Fibroblast of gingiva (primary cell): ENCODE data around the gene FA2H.
"Not testable (repeated sequence)": the region's sequence is repeated elsewhere in the genome, so short reads cannot be mapped to it uniquely, and the experiment has no call there.

Source experiments
- DNase-seq: peaks from one replicate; pipeline ENCODE4 v3.0.0-alpha.2; 2011; ENCODE audit warnings: low read depth

FA2H gene

GRCh38 chr16:74774223-74775139 is at the start of gene FA2H:
Gene FA2H (minus strand): TSS chr16:74774820. CDS start chr16:74774755, 65 bp downstream.
- no peak for DNase-seq

- DNase-seq: no peak
These were observed 43.2 kb upstream of the FA2H start for GRCh38 chr16:74817851-74818250.

- DNase-seq: peak; percentile 50
These were observed 38.6 kb upstream of the FA2H start for GRCh38 chr16:74813109-74813641.

GRCh38 chr16:74811911-74812310 is 37.3 kb upstream of the FA2H start:
- DNase-seq: no peak

GRCh38 chr16:74811216-74811615 is 36.6 kb upstream of the FA2H start:
- not testable (repeated sequence) for DNase-seq

GRCh38 chr16:74807052-74807646 is 32.5 kb upstream of the FA2H start:
- no peak for DNase-seq

- DNase-seq: no peak
These were observed 25.7 kb upstream of the FA2H start for GRCh38 chr16:74800216-74800871.

GRCh38 chr16:74797414-74797813 is 22.8 kb upstream of the FA2H start:
- no peak for DNase-seq

GRCh38 chr16:74795104-74795503 is 20.5 kb upstream of the FA2H start:
- DNase-seq: no peak

GRCh38 chr16:74794668-74795067 is 20.0 kb upstream of the FA2H start:
- DNase-seq: no peak

GRCh38 chr16:74793571-74793970 is 19.0 kb upstream of the FA2H start:
- no peak for DNase-seq

GRCh38 chr16:74792225-74792624 is 17.6 kb upstream of the FA2H start:
- DNase-seq: no peak

GRCh38 chr16:74791749-74792148 is 17.1 kb upstream of the FA2H start:
- DNase-seq: not testable (repeated sequence)

GRCh38 chr16:74788108-74788507 is 13.5 kb upstream of the FA2H start:
- no peak for DNase-seq

- DNase-seq: no peak
These were observed 10.4 kb upstream of the FA2H start for GRCh38 chr16:74785031-74785430.

GRCh38 chr16:74778646-74779045 is 4.0 kb upstream of the FA2H start:
- DNase-seq: no peak

- DNase-seq: no peak
These were observed 2.3 kb upstream of the FA2H start for GRCh38 chr16:74776926-74777325.

- no peak for DNase-seq
These were observed 635 bp upstream of the FA2H start for GRCh38 chr16:74775255-74775654.

- no peak for DNase-seq
These were observed 986 bp downstream of the FA2H start for GRCh38 chr16:74773446-74774222.

- DNase-seq: no peak
These were observed 2.8 kb downstream of the FA2H start for GRCh38 chr16:74771656-74772315.

GRCh38 chr16:74770831-74771526 is 3.6 kb downstream of the FA2H start:
- no peak for DNase-seq
